CD4-positive, alpha-beta T cell treated with Interleukin-4 for 4 hours (primary cell): ENCODE results near the gene VRK2.

Experiments used
- DNase-seq: peaks from one replicate; pipeline ENCODE4 v3.0.0-alpha.2; 2020

The VRK2 gene

GRCh38 chr2:58046585-58047372, at the start of gene VRK2:
Gene VRK2 (plus strand): TSS chr2:58046806. CDS start chr2:58048832, 2,026 bp downstream.
- peak; percentile 87 for DNase-seq

GRCh38 chr2:58006256-58006951, 40.2 kb upstream of the VRK2 start:
- DNase-seq, result no peak

DNA sequence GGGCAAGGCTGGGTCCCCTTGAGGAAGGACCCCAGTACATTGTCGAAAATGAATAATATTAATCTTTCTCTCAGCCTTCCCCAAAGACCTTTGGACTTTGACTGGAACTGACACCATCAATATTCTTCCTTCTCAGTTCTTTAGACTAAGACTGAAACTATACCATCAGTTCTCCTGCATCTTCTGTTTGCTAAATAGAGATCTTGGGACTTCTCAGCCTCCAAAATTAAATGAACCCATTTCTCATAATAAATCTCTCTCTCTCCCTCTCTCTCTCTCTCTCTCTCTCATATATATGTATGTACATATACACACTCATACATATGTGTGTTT, 39.7 kb upstream of the VRK2 start:
- no peak for DNase-seq

DNA sequence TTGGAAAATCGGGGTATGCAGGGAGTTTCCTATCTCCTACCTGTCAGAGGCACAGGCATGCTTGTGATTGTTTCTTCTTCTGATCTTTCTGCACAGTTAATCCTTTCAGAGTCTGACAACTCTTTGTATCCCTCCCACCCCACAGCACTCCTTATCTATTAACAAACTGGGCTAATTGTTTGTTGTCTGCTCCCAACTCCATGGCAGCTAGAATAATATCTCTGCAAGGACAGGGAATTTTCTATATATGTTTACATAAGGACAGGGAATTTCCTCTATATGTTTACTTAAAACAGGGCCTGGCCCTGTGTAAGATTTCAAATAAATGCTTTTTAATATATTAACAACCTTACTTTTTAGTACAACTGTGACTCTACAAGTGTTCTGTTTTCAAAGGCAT, 36.0 kb upstream of the VRK2 start:
- DNase-seq, result no peak

- DNase-seq, result no peak
These were observed 27.4 kb upstream of the VRK2 start for GRCh38 chr2:58019229-58019628.

GRCh38 chr2:58025150-58025933, 21.3 kb upstream of the VRK2 start:
- no peak for DNase-seq

GRCh38 chr2:58027029-58027428, 19.6 kb upstream of the VRK2 start:
- no peak for DNase-seq

- DNase-seq, result no peak
These were observed 15.8 kb upstream of the VRK2 start for GRCh38 chr2:58030771-58031170.

DNA sequence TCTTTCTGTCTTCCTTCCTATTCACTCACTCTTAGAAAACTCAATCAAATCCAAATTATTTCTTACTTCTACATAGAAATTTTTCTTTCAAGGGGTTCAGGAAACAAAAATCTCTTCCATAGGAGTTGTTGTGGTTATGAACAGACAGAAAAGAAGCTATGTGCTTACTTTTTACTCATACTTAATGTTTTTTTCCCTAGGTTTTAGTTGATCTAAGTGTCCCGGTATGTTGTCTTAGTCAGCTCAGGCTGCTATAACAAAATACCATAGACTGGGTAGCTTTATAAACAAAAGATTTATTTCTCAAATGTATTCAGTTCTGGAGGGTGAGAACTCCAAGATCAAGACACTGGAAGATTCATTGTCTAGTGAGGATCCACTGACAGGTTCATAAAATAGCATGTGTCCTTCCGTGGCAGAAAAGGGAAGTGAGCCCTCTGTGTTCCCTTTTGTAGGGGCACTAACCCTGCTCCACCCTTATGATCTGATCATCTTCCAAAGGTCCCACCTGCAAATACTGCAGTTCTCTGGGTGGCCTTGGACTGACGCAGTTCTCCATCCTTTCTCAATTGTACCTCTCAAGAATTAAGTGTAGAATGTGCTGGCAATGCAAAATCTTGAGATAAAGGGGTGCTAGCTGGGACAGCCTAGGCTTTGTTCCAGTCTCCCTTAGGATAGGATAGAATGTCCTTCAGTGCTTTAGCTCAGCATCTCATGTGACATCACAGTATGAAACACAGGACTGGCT, 14.4 kb upstream of the VRK2 start:
- DNase-seq, result peak; percentile 15

- DNase-seq, result no peak
These were observed 13.9 kb upstream of the VRK2 start for GRCh38 chr2:58032764-58033080.

DNA sequence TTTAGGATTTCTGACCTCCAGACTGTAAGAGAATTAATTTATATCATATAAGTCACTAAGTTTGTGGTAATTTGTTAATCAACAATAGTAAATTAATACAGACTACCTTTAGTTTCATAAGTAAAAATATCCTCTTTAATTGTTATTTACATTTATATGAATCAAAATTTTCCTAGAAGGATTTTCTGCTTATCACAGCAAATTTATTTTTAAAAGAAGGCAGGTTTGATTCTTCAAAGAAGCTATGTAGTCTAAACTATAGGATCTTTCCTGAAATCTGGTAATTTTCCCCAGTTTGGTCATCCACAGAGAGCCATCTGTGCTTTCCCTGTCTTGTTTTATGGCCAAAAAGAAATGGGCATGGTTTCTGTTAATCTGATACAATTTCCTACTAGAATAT, 13.1 kb upstream of the VRK2 start:
- no peak for DNase-seq

DNA sequence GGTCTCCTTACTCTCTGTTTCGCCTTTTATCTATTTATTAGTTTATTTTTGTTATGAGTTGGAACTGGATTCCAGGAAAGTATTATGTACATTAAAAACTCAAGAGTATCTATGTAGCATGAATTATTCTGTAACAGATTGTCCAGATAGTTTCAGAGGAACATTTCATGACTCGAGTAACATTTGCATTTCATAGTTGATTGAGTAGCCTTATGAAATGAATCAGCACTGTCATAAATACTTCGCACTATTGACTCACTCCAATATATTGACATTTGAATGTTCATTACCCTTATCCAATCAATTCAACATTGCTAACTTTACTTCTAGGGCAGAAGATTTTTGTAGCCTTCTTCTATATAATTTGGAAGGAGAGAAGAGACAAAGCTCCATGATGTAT, 11.3 kb upstream of the VRK2 start:
- DNase-seq, result no peak

GRCh38 chr2:58039170-58039611, 7.4 kb upstream of the VRK2 start:
- DNase-seq, result no peak

DNA sequence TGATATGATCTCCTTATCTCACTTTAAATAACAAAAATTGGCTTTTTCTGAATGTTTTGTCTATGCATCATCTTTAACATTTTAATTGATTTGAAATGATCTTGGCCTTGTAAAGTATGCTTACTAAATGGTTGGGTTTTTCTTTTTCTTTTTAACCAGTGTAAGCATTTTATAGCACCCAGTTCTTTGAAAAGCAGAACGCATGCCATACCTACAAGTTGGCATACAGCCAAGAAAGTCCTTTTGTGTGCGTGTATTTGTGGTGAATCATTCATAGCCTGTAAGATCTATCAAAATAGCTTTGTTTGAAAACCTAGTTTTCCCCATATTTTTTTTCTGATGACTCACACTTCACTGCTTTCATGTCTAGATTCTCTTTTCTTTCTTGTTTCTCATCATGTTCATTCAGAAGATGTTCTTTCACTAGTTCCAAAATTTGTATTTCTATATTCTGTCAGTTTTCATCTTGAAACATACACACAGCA, 4.1 kb upstream of the VRK2 start:
- DNase-seq, result peak; percentile 74

GRCh38 chr2:58044145-58044544, 2.5 kb upstream of the VRK2 start:
- no peak for DNase-seq

GRCh38 chr2:58045580-58046334, 849 bp upstream of the VRK2 start:
- DNase-seq, result no peak

DNA sequence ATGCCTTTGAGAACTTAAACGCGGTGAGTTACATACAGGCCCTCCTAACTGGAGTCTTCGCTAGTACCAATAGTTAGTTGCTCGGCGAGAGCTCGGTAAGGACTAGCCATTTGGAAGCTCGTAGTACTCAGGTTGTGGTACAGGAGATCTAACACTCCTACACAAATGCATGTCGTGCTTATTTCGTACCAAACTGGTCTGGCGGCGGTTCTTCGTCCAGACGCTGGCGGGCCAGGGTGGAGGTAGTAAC, 346 bp upstream of the VRK2 start:
- no peak for DNase-seq

- DNase-seq, result no peak
These were observed 848 bp downstream of the VRK2 start for GRCh38 chr2:58047373-58047935.

GRCh38 chr2:58047961-58048360, 1.4 kb downstream of the VRK2 start:
- DNase-seq, result no peak

DNA sequence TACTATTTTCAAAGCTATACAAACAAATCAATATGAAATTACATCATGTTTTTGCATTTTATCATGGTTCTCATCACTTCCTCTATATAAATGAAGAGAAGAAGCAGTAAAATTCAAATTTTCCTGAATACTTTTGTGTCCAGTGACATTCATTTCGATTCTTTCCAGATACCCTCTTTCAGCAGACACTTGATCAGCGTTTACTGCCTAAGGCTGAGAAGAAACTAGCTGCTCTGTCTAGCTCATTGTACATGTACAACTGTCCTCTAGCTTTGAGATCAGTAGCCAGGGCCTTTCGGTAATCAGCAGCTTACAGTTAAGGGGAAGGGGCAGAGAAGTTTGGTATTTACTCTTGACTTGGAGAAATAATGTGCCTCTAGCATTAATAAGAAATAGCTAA, 4.8 kb downstream of the VRK2 start:
- no peak for DNase-seq

- no peak for DNase-seq
These were observed 6.4 kb downstream of the VRK2 start for GRCh38 chr2:58052978-58053377.

DNA sequence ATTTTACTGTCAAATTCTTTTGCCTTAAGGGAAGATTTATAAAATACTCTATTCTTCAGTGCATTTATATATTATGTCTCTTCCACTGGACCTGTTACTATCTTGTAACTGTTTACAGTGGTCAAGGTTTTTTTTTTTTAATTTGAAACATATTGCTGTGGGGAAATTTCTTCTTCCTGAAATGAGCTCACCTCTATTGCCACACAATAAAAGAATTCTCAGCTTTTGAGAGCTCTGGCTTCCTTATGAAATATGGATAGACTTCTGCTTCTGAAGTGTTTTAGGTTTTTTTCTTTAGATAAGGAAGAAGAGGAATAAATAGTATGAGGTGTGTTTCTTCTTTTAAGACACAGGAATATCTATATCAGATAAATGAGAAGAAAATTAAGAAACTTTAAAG, 7.7 kb downstream of the VRK2 start:
- DNase-seq, result no peak
